NCI-H146 treated with DMSO at 0.1 percent for 48 hours (cell line): ENCODE data around the gene DIAPH3.
A peak's percentile ranks its signal among the peaks of the same experiment; 100 is the strongest.

Experiments used
- DNase-seq: peaks from one replicate; lab custom pipeline; 2025; ENCODE audit not compliant: unreplicated experiment; lab: John Stamatoyannopoulos, UW

The DIAPH3 gene

DNA sequence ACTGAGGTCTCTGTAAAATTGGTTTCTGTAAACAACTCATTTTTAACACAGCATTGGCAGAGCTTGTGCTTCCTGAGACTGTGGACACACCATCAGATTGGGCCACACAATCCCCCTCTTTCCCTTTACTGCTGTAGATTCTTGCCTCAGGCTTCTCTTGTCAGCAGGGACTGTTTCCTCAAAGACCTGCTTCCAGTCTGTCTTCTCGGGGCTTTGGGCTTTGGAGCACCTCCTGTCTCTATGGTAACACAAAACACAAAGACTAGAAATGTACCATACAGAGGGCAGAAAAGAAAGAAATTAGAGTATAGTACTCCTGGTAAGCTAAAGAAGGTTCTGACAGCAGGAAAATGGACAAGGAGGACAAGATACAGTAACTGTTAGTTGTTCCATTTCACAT, 484.5 kb downstream of the DIAPH3 start:
- DNase-seq: peak; percentile 17

DNA sequence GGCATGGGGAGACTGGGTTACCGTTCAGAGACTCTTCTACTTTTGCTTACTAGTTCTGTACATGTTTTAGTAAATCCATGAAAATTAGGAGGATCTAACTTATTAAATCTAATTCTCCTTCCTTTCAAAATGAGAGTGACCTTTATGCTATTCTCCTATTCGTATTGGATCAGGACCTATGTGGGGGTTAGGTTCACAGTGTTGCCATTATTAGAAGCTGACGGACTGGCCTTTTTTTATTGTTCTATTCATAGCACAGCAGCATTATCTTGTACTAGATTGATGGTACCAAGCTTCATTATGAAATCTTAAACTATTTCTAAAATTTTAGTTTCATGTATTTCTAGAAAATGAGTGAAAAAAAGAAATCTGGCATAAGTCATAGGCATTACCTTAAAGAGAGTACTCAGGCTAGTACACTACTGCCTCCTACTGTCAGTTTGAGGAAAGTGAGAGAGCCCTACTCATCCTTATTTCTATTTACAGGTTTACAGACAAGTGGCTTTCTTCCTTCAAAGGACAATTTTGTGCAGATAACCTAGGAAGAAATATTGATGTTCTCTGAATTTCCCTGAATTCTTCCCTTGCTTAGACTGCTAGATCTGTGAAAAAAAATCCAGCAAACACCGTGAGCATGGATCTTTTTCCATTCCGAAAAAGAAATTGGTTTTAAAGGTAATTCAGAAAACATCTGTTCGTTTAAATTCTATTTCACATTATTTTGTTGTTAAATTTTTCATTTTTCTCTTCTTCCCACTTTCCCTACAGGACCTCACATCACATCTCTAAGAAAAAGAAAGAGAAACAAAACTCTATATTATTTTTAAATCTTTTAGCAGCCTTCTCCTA, 485.5 kb downstream of the DIAPH3 start:
- DNase-seq: peak; percentile 68

DNA sequence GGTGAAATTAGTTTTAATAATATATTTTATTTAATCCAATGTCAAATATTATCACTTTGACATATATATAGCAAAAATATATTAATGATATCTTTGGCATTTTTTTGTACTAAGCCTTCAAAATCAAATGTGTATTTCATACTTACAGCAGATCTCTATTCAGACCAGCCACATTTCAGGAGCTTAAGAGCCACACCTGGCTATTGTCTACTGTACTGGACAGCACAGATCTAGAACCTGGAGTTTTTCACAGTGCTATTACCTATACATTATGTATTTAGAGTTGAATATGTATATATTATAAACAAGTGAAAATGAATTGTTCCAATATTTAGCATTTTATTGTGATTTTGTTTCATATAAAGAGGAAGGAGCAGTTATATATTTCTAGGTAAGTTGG, 486.3 kb downstream of the DIAPH3 start:
- DNase-seq: no peak

DNA sequence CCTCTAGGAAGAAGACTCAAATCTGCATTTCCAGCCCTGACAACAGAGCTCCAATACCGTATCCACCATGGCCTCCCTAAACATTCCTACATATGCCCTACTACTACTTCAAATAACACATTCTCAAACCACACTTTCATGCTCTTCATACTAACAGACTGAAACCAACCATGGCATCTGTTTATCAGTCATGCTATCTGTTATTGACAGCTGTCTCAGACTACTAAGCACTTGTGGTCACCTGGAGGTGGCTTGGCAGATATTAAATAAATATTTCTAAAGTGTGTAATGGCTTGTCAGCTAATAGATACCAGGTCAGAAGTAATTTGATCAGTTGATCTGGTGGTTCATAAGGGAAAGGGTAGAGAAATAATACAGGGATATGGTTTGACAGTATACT, 489.1 kb downstream of the DIAPH3 start:
- DNase-seq: no peak

DNA sequence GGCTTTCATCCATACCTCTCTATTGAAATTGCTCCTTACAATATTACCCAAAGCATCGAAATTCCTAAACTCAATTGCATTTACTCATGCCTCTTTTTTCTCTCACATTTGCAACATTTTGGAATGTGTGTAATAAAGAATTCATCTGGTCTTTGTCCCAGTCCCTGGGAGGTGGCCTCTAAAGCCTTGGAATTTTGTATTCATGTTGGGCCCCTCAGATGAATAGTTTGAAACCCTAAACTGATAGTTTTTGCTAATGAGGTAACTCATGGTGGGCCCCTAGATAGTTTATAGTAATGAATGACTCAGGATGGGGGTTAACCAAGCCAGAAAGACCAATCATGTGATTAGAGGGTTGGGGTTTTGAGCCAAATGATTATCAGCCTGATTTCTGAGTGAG, 490.4 kb downstream of the DIAPH3 start:
- DNase-seq: no peak

DNA sequence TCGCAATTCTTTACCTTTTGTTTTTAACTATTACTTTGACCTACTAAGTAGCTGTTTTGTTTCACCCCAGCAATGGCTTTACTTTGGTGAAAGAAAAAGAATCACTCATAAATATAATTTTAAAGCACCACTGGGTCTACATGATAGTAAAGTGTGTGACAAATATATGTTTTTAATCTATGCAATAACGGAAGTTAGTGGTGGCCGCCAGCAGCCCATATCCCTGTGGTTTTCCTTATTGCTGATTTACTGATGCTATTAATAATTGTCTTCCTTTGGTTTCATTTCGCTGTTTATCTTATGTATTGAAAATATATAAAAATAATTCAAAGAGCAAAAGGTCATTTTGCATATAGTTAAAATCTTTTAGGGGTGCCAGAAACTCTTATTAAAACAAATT, 491.3 kb downstream of the DIAPH3 start:
- no peak for DNase-seq

DNA sequence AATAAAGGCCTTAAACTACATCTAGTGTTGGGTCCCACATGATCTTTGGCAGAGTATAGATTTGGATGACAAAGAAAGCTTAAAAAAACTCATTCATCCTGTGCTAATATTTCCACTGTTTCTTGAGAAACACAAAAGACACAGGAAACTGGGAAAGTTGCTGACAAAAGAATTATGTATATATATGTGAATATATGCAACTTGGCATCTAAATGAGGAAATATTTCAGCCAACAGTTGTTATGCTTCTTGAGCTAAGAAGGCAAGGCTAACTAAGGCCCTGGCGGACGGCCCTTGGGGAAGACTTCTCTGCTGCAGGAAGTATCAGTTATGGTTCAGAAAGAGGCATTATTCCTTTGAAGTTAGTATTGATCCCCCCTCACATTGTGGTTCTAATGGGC, 491.8 kb downstream of the DIAPH3 start:
- DNase-seq: no peak

DNA sequence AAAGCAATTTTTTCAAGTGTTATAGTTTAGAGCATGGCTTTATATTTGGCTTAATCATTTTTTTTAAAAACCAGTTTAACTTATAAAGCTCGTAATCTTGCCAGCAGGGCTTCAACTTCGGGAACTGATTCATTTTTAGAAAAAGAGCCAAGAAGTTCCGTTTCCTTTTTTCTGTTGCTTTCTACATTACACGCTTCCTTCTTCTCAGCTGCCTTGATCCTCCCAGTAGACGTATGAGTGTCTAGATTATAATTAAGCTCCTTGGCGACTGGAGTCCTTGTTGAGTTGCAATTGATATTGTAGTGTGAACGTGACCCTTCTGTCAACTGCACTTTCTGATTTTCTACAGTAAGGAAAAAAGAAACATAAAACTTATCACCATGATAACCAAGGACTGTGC, 497.2 kb downstream of the DIAPH3 start:
- DNase-seq: no peak

DNA sequence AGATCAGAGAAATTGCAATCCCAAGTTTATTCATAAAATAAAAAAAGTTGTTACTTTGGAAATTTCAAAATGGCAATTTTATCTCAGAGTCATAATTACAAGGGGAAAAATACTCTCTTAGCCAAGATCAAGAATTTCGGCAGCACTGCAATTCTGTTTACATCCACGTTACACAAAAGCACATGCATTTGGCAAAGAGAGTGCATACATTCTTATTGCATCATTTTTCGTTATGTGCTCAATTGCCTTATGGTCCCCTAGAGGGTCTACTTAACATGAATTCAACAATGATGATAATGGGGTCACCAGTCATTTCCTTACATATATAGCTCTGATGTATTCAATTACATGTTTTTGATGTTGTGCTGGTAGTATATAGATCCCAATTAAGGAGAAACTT, 498.0 kb downstream of the DIAPH3 start:
- no peak for DNase-seq

DNA sequence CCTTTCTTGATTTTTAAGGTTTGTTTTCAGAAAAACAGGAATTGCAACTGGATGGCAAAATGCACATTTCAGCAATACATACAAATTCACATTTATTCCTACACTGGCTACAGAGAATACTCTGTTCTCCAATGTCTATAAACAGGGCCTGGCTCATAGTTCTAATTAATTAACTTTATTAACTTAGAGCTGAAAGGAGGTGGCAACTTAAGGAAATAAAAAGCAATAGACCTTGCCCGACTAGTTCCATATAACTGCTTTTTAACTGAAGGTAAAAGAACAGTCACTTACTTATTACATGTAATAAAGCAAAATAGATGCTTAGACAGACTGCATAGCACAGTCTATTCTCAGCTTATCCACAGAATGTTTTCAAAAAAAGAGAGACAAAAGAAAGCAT, 498.5 kb downstream of the DIAPH3 start:
- no peak for DNase-seq

DNA sequence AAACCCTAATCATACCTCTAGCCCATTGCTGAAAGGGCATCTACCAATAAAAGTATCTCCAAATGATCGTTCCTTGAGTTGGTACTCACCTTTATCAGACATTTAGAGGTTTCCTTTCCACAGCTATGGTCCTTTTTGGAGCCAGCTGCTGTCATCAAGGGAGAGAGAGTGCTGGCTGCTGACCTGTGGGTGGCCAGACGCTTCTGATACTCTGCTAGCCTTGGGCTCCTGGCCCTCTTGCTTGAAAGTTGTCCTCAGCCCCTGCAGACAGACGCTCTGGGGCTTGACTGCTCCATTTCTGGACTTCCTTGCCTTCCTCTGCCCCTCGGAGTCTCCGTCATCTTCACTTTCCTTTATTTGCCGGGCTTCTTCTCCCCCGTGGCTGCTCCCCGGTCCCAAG, 499.1 kb downstream of the DIAPH3 start:
- DNase-seq: no peak

DNA sequence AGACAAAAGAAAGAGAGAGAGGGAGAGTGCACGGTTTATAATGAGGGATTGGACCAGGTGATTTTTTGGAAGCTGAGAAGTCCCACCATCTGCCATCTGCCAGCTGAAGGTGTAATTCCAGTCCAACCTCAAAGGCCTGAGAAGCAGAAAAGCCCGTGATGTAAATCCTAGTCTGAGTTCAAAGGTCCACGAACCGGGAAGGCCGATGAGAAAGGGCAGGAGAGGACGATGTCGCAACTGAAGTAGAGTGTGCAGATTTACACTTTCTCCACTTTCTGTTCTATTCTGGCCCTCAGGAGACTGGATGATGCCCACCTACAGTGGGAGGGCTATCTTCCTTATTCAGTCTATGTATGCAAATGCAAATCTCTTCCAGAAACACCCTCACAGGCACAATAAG, 500.0 kb downstream of the DIAPH3 start:
- no peak for DNase-seq

DNA sequence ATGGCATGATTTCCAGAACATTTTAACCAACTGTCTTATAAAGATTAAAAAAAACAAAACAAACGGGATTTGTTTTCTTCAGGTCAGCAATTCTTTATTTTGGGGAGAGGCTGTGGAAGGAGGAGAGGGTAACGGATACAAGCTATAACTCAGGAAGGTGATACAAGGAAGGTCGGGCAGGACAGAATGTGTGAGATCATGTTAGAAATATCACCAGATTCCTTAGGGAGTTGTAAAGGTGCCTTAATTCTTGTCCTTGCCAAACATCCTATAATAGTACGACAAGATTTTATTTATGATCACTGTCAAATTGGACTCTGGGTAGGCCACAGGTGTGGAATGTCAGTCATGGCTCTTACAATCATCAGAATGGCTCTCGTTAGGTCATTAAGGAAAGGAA, 503.1 kb downstream of the DIAPH3 start:
- no peak for DNase-seq

DNA sequence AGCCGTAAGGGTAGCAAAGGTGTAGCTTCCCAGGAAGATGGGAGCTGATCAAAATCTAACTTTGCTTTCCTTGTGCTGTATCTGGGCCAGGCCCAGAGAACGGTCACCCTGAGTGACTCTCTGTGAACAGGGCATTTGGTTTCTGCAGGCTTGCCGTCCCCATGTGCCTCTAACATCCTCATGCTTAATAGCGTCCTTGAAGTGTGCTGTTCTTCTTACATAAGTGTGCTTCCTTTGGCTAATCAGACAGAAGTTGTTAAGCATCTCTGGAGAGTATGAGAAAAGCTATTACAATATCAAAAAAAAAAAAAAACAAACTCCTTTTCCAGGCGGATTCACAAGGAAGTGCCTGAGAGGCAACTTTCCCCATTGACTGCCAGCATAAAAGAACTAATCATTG, 503.7 kb downstream of the DIAPH3 start:
- DNase-seq: no peak

DNA sequence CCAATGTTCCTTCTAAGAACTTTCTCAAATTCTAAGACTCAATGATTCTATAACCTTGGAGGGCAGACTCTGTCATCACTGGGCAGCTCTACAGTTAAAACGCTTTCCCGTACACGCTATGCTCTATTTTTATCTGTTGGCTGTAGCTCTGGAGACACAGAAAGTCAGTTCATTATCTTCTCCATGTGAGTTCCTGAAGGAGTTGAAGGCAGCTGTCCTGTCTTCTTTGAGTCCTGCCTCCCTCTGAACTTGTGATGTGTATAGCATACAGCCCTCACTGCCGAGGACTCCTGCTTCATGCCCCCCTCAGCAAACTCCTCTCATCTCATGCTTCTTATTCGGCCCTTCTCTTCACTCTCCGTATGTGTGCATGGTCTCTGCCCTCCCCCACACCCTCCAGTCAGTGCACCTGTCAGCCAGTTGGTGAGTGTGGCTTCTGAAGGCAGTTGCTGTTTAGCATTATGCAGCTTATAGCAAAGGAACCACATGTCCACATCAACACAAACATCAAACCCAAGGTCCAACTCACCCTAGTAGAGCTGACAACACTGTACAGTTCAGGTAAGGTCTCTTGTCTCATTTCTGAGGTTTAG, 504.9 kb downstream of the DIAPH3 start:
- DNase-seq: no peak

DNA sequence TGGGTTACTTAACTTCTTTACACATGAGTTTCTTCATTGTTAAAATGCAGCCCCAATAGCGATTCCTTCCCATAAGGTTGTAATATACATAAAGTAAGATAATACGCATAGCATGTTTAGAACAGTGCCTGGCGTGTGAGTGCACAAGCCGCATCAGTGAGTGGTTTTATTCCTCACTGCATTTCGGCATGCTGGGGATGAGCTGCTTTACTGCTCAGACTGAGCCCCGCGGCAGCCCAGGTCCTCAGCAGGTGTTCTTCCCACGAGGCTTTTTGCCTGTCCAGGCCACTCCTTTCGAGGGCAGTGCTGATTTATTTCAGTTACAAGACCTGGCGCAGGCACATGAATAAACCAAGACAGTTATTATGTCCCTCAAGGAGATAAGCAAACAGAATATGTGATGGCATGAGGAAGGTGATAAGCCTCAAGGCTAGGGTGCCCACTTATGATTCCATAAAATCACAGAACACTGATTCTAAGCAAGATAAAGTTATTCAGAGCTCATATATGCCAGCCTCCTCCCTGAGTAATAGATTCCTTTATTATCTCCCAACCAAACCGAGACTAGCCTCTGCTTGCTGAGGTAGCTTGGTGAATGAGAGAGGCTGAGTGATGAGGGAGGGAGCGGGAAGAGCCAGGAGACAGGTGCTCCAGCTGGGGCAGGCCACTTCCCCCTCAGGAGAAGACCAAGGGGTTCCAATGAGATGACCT, 505.5 kb downstream of the DIAPH3 start:
- DNase-seq: no peak

DNA sequence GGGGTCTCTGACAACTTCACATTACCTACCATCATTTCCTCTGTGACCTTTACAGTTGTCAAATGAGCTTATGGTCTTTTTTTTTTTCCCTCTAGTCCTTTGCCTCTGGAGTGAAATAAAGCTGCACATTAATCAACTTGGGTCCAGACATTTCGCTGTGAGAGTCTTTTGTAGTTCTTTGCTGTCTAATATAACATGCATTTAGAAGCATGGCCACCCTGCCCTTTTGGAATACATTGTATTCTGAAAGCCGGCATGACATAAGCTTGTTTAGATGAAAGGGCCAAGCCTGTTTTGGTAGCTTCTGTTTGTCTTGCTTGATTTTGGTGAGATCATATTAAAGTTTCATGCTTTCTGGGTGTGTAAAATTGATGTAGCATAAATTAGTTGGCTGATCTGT, 509.8 kb downstream of the DIAPH3 start:
- no peak for DNase-seq

DNA sequence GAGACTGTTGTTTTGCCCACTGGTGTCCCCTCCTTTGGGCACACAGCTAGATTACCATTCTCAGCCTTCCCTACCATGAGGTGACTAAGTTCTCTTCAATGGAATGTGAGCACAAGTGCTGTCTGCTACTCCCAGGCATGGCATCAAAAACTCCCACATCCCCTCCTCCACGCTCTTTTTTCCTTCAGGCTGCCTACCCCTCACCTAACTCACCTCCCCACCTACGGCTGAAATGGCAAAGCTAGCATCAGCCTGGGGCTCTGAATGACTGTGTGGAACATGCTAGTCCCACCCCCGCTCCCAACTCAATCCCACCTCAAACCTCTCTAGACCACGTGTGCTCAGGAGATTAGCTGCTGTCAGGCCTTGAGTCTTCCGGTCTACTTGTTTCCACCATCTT, 512.2 kb downstream of the DIAPH3 start:
- DNase-seq: no peak

DNA sequence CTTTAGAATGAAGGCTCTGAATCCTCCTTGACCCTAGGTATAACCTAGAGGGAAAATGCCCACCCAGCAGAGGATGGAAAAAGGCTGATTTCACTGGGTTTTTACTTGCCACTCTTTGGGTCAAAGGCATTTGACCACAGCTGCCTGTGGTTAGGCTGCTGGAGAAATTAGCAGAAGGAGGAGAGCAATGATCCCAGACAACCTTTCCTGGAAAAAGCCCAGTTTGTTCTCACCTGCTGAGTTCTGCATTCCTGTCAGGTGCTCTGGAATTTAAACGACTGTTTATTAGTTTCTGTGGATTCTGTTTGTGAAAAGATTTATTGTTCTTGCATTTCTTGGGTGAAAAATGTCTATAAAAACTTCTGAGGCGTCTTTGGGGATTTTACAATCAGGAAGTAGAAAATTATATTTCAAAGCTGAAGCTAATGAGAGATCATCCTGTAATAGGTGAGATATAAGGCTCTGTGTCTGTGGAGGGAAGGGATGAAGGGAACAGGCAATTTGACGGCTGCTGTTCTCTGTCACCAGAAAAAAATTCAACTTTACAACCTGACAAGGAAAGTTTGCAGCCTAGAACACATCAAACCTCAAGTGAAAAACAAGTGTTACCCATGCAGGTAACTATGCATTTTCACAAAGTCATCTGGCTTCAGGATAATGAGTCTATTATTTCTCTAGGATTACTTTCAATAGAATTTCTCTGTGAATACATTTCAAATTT, 519.7 kb downstream of the DIAPH3 start:
- no peak for DNase-seq

DNA sequence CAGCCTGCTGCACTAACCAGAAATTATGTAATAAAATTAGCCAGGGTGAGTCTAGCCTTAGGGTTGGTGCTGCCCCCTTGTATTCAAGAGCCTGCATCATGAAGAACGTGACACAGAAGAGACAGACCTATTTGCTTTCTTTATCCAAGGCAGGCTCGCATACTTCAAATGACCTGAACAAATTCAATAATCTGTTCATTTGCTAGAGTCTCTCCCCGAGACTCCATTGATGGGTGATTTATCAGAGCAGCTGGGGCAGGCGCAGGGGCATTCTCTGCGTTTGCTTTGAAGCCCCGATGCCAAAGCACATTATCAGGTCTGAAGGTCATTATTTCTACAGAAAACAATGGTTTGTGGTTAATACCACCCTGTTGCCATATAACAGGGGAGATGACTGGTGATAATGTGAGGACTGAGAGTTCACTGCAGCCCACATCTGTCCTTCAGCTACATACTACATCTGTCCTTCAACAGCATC, 520.3 kb downstream of the DIAPH3 start:
- DNase-seq: no peak

DNA sequence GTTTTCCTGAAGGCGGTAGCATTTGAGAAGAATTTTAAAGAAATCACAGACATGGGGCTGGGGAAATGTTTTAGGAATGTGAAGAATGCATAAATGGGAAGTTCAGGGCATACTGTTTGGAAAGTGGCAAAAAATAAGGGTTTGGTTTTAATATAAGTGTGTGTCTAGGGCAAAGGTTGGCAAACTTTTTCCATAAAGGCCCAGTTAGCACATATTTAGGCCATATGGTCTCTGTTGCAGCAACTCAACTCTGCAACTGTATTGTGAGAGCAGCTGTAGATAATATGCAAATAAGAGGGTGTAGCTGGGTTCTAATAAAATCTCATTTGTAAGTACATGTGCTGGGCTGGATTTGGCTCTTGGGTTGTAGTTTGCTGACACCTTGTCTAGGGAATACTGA, 521.9 kb downstream of the DIAPH3 start:
- no peak for DNase-seq
